ENCODE results near the gene SLC25A4.

Gene SLC25A4

GRCh38 chr4:185142912-185143600 lies at the start of gene SLC25A4:
Gene SLC25A4 (plus strand): TSS chr4:185143266. CDS start chr4:185143373, 107 bp downstream.
- Histone ChIP-seq H3K27me3 (ENCODE audit: low read depth, low read length) (no peaks in the 10 kb centered on the region), H3K4me2 (ENCODE audit: low read length) (peak within 1 kb of the TSS; percentile 79), H3K4me3 (ENCODE audit: low read length) (peak within 1 kb of the TSS; percentile 80), H3K4me1 (ENCODE audit: low read length) (peaks cover 2% of the 10 kb centered on the region; the same call in 1 of the 2 replicates), H3K9ac (ENCODE audit: low read length) (peak within 1 kb of the TSS; percentile 56; the same call in 1 of the 2 replicates), H3K79me2 (ENCODE audit: low read length) (no peaks in the 10 kb centered on the region), H4K20me1 (ENCODE audit: insufficient read depth, low read length) (no peaks in the 10 kb centered on the region), H3K27ac (ENCODE audit: low read length) (peak within 1 kb of the TSS; percentile 41; the same call in 1 of the 2 replicates), H2AFZ (ENCODE audit: low read depth, low read length) (peak within 1 kb of the TSS; percentile 70), H3K36me3 (replicated peaks; ENCODE audit: low read depth, low read length) (no peaks in the 10 kb centered on the region), H3K9me3 (ENCODE audit: insufficient read depth, low read length) (no peaks in the 10 kb centered on the region)
- no peak for TF ChIP-seq EZH2phosphoT487 (IDR thresholded peaks at IDR 0.05; ENCODE audit: low read depth)
- no peak; the same call in 1 of the 2 replicates for TF ChIP-seq CTCF (IDR thresholded peaks at IDR 0.05; ENCODE audit: low read depth, low read length)

- no peak for TF ChIP-seq EZH2phosphoT487 (IDR thresholded peaks at IDR 0.05; ENCODE audit: low read depth)
- TF ChIP-seq CTCF (IDR thresholded peaks at IDR 0.05; ENCODE audit: low read depth, low read length): no peak
- no peak overlapping the region for H3K27ac ChIP-seq (ENCODE audit: low read length)
- H2AFZ ChIP-seq (ENCODE audit: low read depth, low read length): no peak overlapping the region
- H3K9me3 ChIP-seq (ENCODE audit: insufficient read depth, low read length): no peaks in the 10 kb centered on the region
- H3K27me3 ChIP-seq (ENCODE audit: low read depth, low read length): no peaks in the 10 kb centered on the region
- no peaks in the 10 kb centered on the region for H4K20me1 ChIP-seq (ENCODE audit: insufficient read depth, low read length)
- no peak overlapping the region for H3K4me3 ChIP-seq (ENCODE audit: low read length)
- H3K79me2 ChIP-seq (ENCODE audit: low read length): no peaks in the 10 kb centered on the region
- no peak overlapping the region for H3K4me2 ChIP-seq (ENCODE audit: low read length)
- no peaks in the 10 kb centered on the region for H3K4me1 ChIP-seq (ENCODE audit: low read length)
- H3K36me3 ChIP-seq (replicated peaks; ENCODE audit: low read depth, low read length): no peaks in the 10 kb centered on the region
- H3K9ac ChIP-seq (ENCODE audit: low read length): no peak overlapping the region
These were observed 49.5 kb upstream of the SLC25A4 start for GRCh38 chr4:185093603-185094002.

- H3K27ac ChIP-seq (ENCODE audit: low read length): no peak overlapping the region
- H3K36me3 ChIP-seq (replicated peaks; ENCODE audit: low read depth, low read length): no peaks in the 10 kb centered on the region
- no peak overlapping the region for H3K4me2 ChIP-seq (ENCODE audit: low read length)
- H3K9ac ChIP-seq (ENCODE audit: low read length): no peak overlapping the region
- H4K20me1 ChIP-seq (ENCODE audit: insufficient read depth, low read length): no peaks in the 10 kb centered on the region
- no peaks in the 10 kb centered on the region for H3K79me2 ChIP-seq (ENCODE audit: low read length)
- no peak overlapping the region for H2AFZ ChIP-seq (ENCODE audit: low read depth, low read length)
- no peak overlapping the region for H3K4me3 ChIP-seq (ENCODE audit: low read length)
- H3K9me3 ChIP-seq (ENCODE audit: insufficient read depth, low read length): no peaks in the 10 kb centered on the region
- TF ChIP-seq EZH2phosphoT487 (IDR thresholded peaks at IDR 0.05; ENCODE audit: low read depth) (no peak), CTCF (IDR thresholded peaks at IDR 0.05; ENCODE audit: low read depth, low read length) (peak; percentile 40)
- no peaks in the 10 kb centered on the region for H3K4me1 ChIP-seq (ENCODE audit: low read length)
- no peaks in the 10 kb centered on the region for H3K27me3 ChIP-seq (ENCODE audit: low read depth, low read length)
These were observed 46.9 kb upstream of the SLC25A4 start for GRCh38 chr4:185096032-185096653.

GRCh38 chr4:185098474-185098873 lies 44.6 kb upstream of the SLC25A4 start:
- TF ChIP-seq EZH2phosphoT487 (IDR thresholded peaks at IDR 0.05; ENCODE audit: low read depth) (no peak), CTCF (IDR thresholded peaks at IDR 0.05; ENCODE audit: low read depth, low read length) (no peak)
- Histone ChIP-seq H3K9me3 (ENCODE audit: insufficient read depth, low read length) (no peaks in the 10 kb centered on the region), H3K9ac (ENCODE audit: low read length) (no peak overlapping the region), H3K79me2 (ENCODE audit: low read length) (no peaks in the 10 kb centered on the region), H3K4me1 (ENCODE audit: low read length) (no peaks in the 10 kb centered on the region), H3K4me2 (ENCODE audit: low read length) (no peak overlapping the region), H3K27me3 (ENCODE audit: low read depth, low read length) (no peaks in the 10 kb centered on the region), H4K20me1 (ENCODE audit: insufficient read depth, low read length) (no peaks in the 10 kb centered on the region), H3K36me3 (replicated peaks; ENCODE audit: low read depth, low read length) (no peaks in the 10 kb centered on the region), H2AFZ (ENCODE audit: low read depth, low read length) (no peak overlapping the region), H3K27ac (ENCODE audit: low read length) (no peak overlapping the region), H3K4me3 (ENCODE audit: low read length) (no peak overlapping the region)
